22Rv1 (cell line): ENCODE results near the gene RASL10A.

Experiments
- H3K27ac ChIP-seq: fragments of 450-650 bp; 2 replicates; pipeline ENCODE4 v1.5.1; 2017
- CTCF ChIP-seq: fragments of 450-650 bp; IDR thresholded peaks from 2 replicates; pipeline ENCODE4 v1.5.1; 2017; ENCODE audit warnings: mild to moderate bottlenecking
- ZFX ChIP-seq: fragments of 450-650 bp; IDR thresholded peaks from 2 replicates; pipeline ENCODE4 v1.6.1; 2017; ENCODE audit warnings: antibody characterized with exemption, borderline replicate concordance

RASL10A gene

GRCh38 chr22:29327089-29327764 is 11.7 kb upstream of the RASL10A start:
- TF ChIP-seq ZFX (no peak), CTCF (no peak)

GRCh38 chr22:29326481-29326880 is 11.0 kb upstream of the RASL10A start:
- TF ChIP-seq CTCF (no peak), ZFX (no peak)
- H3K27ac ChIP-seq: no peak overlapping the region

More at GRCh38 chr22:29327089-29327764, 11.7 kb upstream of the RASL10A start:
- no peak overlapping the region for H3K27ac ChIP-seq

- H3K27ac ChIP-seq: no peak overlapping the region
- TF ChIP-seq CTCF (no peak), ZFX (no peak)
Measured at GRCh38 chr22:29325785-29326315, 10.4 kb upstream of the RASL10A start.

- TF ChIP-seq CTCF: no peak
- TF ChIP-seq ZFX: no peak
- H3K27ac ChIP-seq: no peak overlapping the region
Measured at GRCh38 chr22:29325356-29325755, 9.9 kb upstream of the RASL10A start.

GRCh38 chr22:29323641-29324040 is 8.1 kb upstream of the RASL10A start:
- TF ChIP-seq CTCF (no peak), ZFX (no peak)
- no peak overlapping the region for H3K27ac ChIP-seq

- no peak for TF ChIP-seq ZFX
- no peak for TF ChIP-seq CTCF
- no peak overlapping the region for H3K27ac ChIP-seq
Measured at GRCh38 chr22:29320546-29320945, 5.0 kb upstream of the RASL10A start.

- TF ChIP-seq ZFX (no peak), CTCF (no peak)
- H3K27ac ChIP-seq: no peak overlapping the region
Measured at GRCh38 chr22:29319072-29319471, 3.6 kb upstream of the RASL10A start.
